ENCODE measurements around the gene UPK3B. TPM values are rescaled to one million over a fixed set of nuclear protein-coding genes. Genes with fewer than 3 reads are reported as not detected.
"Not testable (repeated sequence)": the region's sequence is repeated elsewhere in the genome, so short reads cannot be mapped to it uniquely, and the experiment has no call there.

UPK3B gene
- total and polyA plus RNA-seq, 2 donors from 2014 or later = 0.15 to 1.9 TPM

GRCh38 chr7:76467743-76468404 lies 42.5 kb upstream of the UPK3B start:
- FAIRE-seq; H3K4me1 ChIP-seq (ENCODE audit: control insufficient read depth in 2 of 3, insufficient read depth in 2 of 3, low read depth in 1 of 3, low read length in 3 of 3); H3K9ac ChIP-seq (ENCODE audit: low read length in 3 of 3); DNase-seq; H3K27me3 ChIP-seq (ENCODE audit: control insufficient read depth, insufficient read depth, low read length); H3K9me3 ChIP-seq (ENCODE audit: control insufficient read depth in 2 of 3, insufficient read depth in 1 of 3, low read length in 3 of 3); H3K36me3 ChIP-seq (ENCODE audit: control insufficient read depth in 2 of 3, insufficient read depth in 3 of 3, low read length in 3 of 3); intact Hi-C loops (cut with DNase I); H3K27ac ChIP-seq (ENCODE audit: low read depth in 2 of 2, low read length in 2 of 2); H3K4me3 ChIP-seq (ENCODE audit: low read length in 3 of 3): not testable (repeated sequence)

- DNase-seq = peak in 1 of 5 donors; percentile 0
- H3K36me3 ChIP-seq (ENCODE audit: control insufficient read depth in 2 of 3, insufficient read depth in 3 of 3, low read length in 3 of 3); H3K27ac ChIP-seq (ENCODE audit: low read depth in 2 of 2, low read length in 2 of 2); H3K27me3 ChIP-seq (ENCODE audit: control insufficient read depth, insufficient read depth, low read length); H3K9me3 ChIP-seq (ENCODE audit: control insufficient read depth in 2 of 3, insufficient read depth in 1 of 3, low read length in 3 of 3); H3K4me3 ChIP-seq (ENCODE audit: low read length in 3 of 3); FAIRE-seq; H3K9ac ChIP-seq (ENCODE audit: low read length in 3 of 3); intact Hi-C loops (cut with DNase I); H3K4me1 ChIP-seq (ENCODE audit: control insufficient read depth in 2 of 3, insufficient read depth in 2 of 3, low read depth in 1 of 3, low read length in 3 of 3): not testable (repeated sequence)
Measured at GRCh38 chr7:76471556-76472221, 38.7 kb upstream of the UPK3B start.

GRCh38 chr7:76473097-76473496 lies 37.3 kb upstream of the UPK3B start:
- H3K4me1 ChIP-seq (ENCODE audit: control insufficient read depth in 2 of 3, insufficient read depth in 2 of 3, low read depth in 1 of 3, low read length in 3 of 3); H3K36me3 ChIP-seq (ENCODE audit: control insufficient read depth in 2 of 3, insufficient read depth in 3 of 3, low read length in 3 of 3); H3K9ac ChIP-seq (ENCODE audit: low read length in 3 of 3); H3K9me3 ChIP-seq (ENCODE audit: control insufficient read depth in 2 of 3, insufficient read depth in 1 of 3, low read length in 3 of 3); intact Hi-C loops (cut with DNase I); FAIRE-seq; H3K27me3 ChIP-seq (ENCODE audit: control insufficient read depth, insufficient read depth, low read length); H3K27ac ChIP-seq (ENCODE audit: low read depth in 2 of 2, low read length in 2 of 2); H3K4me3 ChIP-seq (ENCODE audit: low read length in 3 of 3); DNase-seq: not testable (repeated sequence)

GRCh38 chr7:76476280-76476679 lies 34.1 kb upstream of the UPK3B start:
- not testable (repeated sequence) for H3K9ac ChIP-seq (ENCODE audit: low read length in 3 of 3)

GRCh38 chr7:76476742-76477474 lies 33.4 kb upstream of the UPK3B start:
- H3K27me3 ChIP-seq (ENCODE audit: control insufficient read depth, insufficient read depth, low read length); intact Hi-C loops (cut with DNase I); H3K9me3 ChIP-seq (ENCODE audit: control insufficient read depth in 2 of 3, insufficient read depth in 1 of 3, low read length in 3 of 3); H3K27ac ChIP-seq (ENCODE audit: low read depth in 2 of 2, low read length in 2 of 2); FAIRE-seq; H3K4me1 ChIP-seq (ENCODE audit: control insufficient read depth in 2 of 3, insufficient read depth in 2 of 3, low read depth in 1 of 3, low read length in 3 of 3); DNase-seq; H3K4me3 ChIP-seq (ENCODE audit: low read length in 3 of 3); H3K36me3 ChIP-seq (ENCODE audit: control insufficient read depth in 2 of 3, insufficient read depth in 3 of 3, low read length in 3 of 3); H3K9ac ChIP-seq (ENCODE audit: low read length in 3 of 3): not testable (repeated sequence)

More at GRCh38 chr7:76476280-76476679, 34.1 kb upstream of the UPK3B start:
- DNase-seq; FAIRE-seq; intact Hi-C loops (cut with DNase I); H3K36me3 ChIP-seq (ENCODE audit: control insufficient read depth in 2 of 3, insufficient read depth in 3 of 3, low read length in 3 of 3); H3K4me1 ChIP-seq (ENCODE audit: control insufficient read depth in 2 of 3, insufficient read depth in 2 of 3, low read depth in 1 of 3, low read length in 3 of 3); H3K4me3 ChIP-seq (ENCODE audit: low read length in 3 of 3); H3K27me3 ChIP-seq (ENCODE audit: control insufficient read depth, insufficient read depth, low read length); H3K9me3 ChIP-seq (ENCODE audit: control insufficient read depth in 2 of 3, insufficient read depth in 1 of 3, low read length in 3 of 3); H3K27ac ChIP-seq (ENCODE audit: low read depth in 2 of 2, low read length in 2 of 2): not testable (repeated sequence)

- H3K9me3 ChIP-seq (ENCODE audit: control insufficient read depth in 2 of 3, insufficient read depth in 1 of 3, low read length in 3 of 3); FAIRE-seq; H3K27ac ChIP-seq (ENCODE audit: low read depth in 2 of 2, low read length in 2 of 2); H3K27me3 ChIP-seq (ENCODE audit: control insufficient read depth, insufficient read depth, low read length); H3K4me1 ChIP-seq (ENCODE audit: control insufficient read depth in 2 of 3, insufficient read depth in 2 of 3, low read depth in 1 of 3, low read length in 3 of 3); H3K4me3 ChIP-seq (ENCODE audit: low read length in 3 of 3); intact Hi-C loops (cut with DNase I); H3K9ac ChIP-seq (ENCODE audit: low read length in 3 of 3); H3K36me3 ChIP-seq (ENCODE audit: control insufficient read depth in 2 of 3, insufficient read depth in 3 of 3, low read length in 3 of 3); DNase-seq: not testable (repeated sequence)
Measured at GRCh38 chr7:76479628-76480027, 30.7 kb upstream of the UPK3B start.

GRCh38 chr7:76480403-76481253 lies 29.7 kb upstream of the UPK3B start:
- H3K4me3 ChIP-seq (ENCODE audit: low read length in 3 of 3); H3K27ac ChIP-seq (ENCODE audit: low read depth in 2 of 2, low read length in 2 of 2); H3K36me3 ChIP-seq (ENCODE audit: control insufficient read depth in 2 of 3, insufficient read depth in 3 of 3, low read length in 3 of 3); H3K4me1 ChIP-seq (ENCODE audit: control insufficient read depth in 2 of 3, insufficient read depth in 2 of 3, low read depth in 1 of 3, low read length in 3 of 3); intact Hi-C loops (cut with DNase I); DNase-seq; H3K9ac ChIP-seq (ENCODE audit: low read length in 3 of 3); H3K9me3 ChIP-seq (ENCODE audit: control insufficient read depth in 2 of 3, insufficient read depth in 1 of 3, low read length in 3 of 3); H3K27me3 ChIP-seq (ENCODE audit: control insufficient read depth, insufficient read depth, low read length); FAIRE-seq: not testable (repeated sequence)

All from kidney (tissue), 11 donors.